KOPT-K1 (cell line): ENCODE data around the gene NTM.
"Not testable (repeated sequence)": the region's sequence is repeated elsewhere in the genome, so short reads cannot be mapped to it uniquely, and the experiment has no call there.

Experiments used
- H3K27ac ChIP-seq: fragments of 200-600 bp; sonication (generic); 2 replicates; pipeline ENCODE4 v1.5.1; 2016; ENCODE audit warnings: antibody characterized with exemption, mild to moderate bottlenecking, low read depth, low read length; ENCODE audit not compliant: poor library complexity, severe bottlenecking
- H3K36me3 ChIP-seq: fragments of 200-600 bp; sonication (generic); 2 replicates; pipeline ENCODE4 v1.5.1; 2017; ENCODE audit warnings: antibody characterized with exemption, mild to moderate bottlenecking, low read length, moderate library complexity; ENCODE audit not compliant: insufficient read depth
- H3K9me3 ChIP-seq: fragments of 200-600 bp; sonication (generic); 2 replicates; pipeline ENCODE4 v1.5.1; 2017; ENCODE audit warnings: antibody characterized with exemption, low read length, mild to moderate bottlenecking; ENCODE audit not compliant: insufficient read depth, poor library complexity, severe bottlenecking

Gene NTM

GRCh38 chr11:131370090-131370751, at the start of gene NTM:
TSS of gene NTM (plus strand) at chr11:131370615.
- H3K27ac ChIP-seq, result no peak within 1 kb of the TSS
- H3K9me3 ChIP-seq, result no peaks in the 10 kb centered on the region
- H3K36me3 ChIP-seq, result no peaks in the 10 kb centered on the region

GRCh38 chr11:131324921-131325570, 45.4 kb upstream of the NTM start:
- no peaks in the 10 kb centered on the region for H3K9me3 ChIP-seq
- H3K27ac ChIP-seq, result no peak overlapping the region
- no peaks in the 10 kb centered on the region for H3K36me3 ChIP-seq

- no peak overlapping the region for H3K27ac ChIP-seq
- no peaks in the 10 kb centered on the region for H3K9me3 ChIP-seq
- no peaks in the 10 kb centered on the region for H3K36me3 ChIP-seq
Measured at GRCh38 chr11:131326829-131327228, 43.6 kb upstream of the NTM start.

GRCh38 chr11:131327421-131327820, 43.0 kb upstream of the NTM start:
- no peaks in the 10 kb centered on the region for H3K9me3 ChIP-seq
- no peaks in the 10 kb centered on the region for H3K36me3 ChIP-seq
- H3K27ac ChIP-seq, result no peak overlapping the region

GRCh38 chr11:131328843-131329242, 41.6 kb upstream of the NTM start:
- Histone ChIP-seq H3K27ac (no peak overlapping the region), H3K9me3 (no peaks in the 10 kb centered on the region), H3K36me3 (no peaks in the 10 kb centered on the region)

- Histone ChIP-seq H3K36me3 (no peaks in the 10 kb centered on the region), H3K9me3 (no peaks in the 10 kb centered on the region), H3K27ac (no peak overlapping the region)
Measured at GRCh38 chr11:131331010-131331409, 39.4 kb upstream of the NTM start.

GRCh38 chr11:131331546-131331945, 38.9 kb upstream of the NTM start:
- Histone ChIP-seq H3K27ac (no peak overlapping the region), H3K9me3 (no peaks in the 10 kb centered on the region), H3K36me3 (no peaks in the 10 kb centered on the region)

GRCh38 chr11:131334601-131335000, 35.8 kb upstream of the NTM start:
- Histone ChIP-seq H3K27ac (no peak overlapping the region), H3K9me3 (no peaks in the 10 kb centered on the region), H3K36me3 (no peaks in the 10 kb centered on the region)

- not testable (repeated sequence) for H3K27ac ChIP-seq, H3K36me3 ChIP-seq, H3K9me3 ChIP-seq
Measured at GRCh38 chr11:131341900-131342299, 28.5 kb upstream of the NTM start.

- H3K9me3 ChIP-seq, H3K36me3 ChIP-seq, H3K27ac ChIP-seq: not testable (repeated sequence)
Measured at GRCh38 chr11:131342442-131342841, 28.0 kb upstream of the NTM start.

- Histone ChIP-seq H3K27ac (no peak overlapping the region), H3K36me3 (no peaks in the 10 kb centered on the region), H3K9me3 (no peaks in the 10 kb centered on the region)
Measured at GRCh38 chr11:131345406-131345805, 25.0 kb upstream of the NTM start.

- Histone ChIP-seq H3K27ac (no peak overlapping the region), H3K36me3 (no peaks in the 10 kb centered on the region), H3K9me3 (no peaks in the 10 kb centered on the region)
Measured at GRCh38 chr11:131349368-131350086, 20.9 kb upstream of the NTM start.

GRCh38 chr11:131350872-131351271, 19.5 kb upstream of the NTM start:
- no peaks in the 10 kb centered on the region for H3K36me3 ChIP-seq
- H3K9me3 ChIP-seq, result no peaks in the 10 kb centered on the region
- no peak overlapping the region for H3K27ac ChIP-seq

GRCh38 chr11:131351848-131352247, 18.6 kb upstream of the NTM start:
- H3K36me3 ChIP-seq, result no peaks in the 10 kb centered on the region
- no peaks in the 10 kb centered on the region for H3K9me3 ChIP-seq
- H3K27ac ChIP-seq, result no peak overlapping the region

GRCh38 chr11:131353766-131354165, 16.6 kb upstream of the NTM start:
- Histone ChIP-seq H3K27ac (no peak overlapping the region), H3K9me3 (no peaks in the 10 kb centered on the region), H3K36me3 (no peaks in the 10 kb centered on the region)
